ENCODE measurements around the gene ABCC11. TPM values are rescaled to one million over a fixed set of nuclear protein-coding genes. Genes with fewer than 3 reads are reported as not detected.

The ABCC11 gene
- total RNA-seq, 1 donor from 2014 or later, result not detected

DNA sequence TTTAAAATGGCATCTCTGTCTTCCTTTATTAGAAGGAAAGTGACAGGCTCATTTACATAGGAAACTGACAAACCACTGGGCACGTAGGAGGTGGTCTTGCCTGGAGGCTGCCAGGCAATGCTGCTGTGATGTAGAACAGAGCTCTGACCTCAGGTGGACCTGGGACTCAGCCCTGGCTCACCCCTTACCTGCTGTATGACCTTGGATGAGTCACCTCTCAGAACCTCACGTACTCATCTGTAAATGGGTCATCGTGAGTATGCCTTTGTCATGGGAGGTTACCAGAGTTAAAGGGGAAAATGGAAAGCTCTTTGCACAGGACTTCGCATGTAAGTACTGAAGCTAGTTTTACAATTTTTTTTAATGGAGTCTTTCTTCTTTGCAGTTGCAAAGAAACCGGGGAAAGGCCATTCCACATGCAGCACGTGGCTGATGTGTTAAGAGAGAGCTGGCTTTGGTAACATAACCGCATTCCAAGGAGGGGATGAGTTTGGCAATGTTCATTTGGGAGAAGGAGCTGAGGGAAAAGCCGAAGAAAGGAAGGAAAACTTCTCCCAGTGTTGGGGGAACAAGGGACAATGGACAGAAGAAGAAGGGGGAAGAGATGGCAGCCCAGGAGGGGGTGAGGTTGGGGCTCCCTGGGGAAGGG is 40.6 kb downstream of the ABCC11 start:
- Histone ChIP-seq H3K27me3 (ENCODE audit: control insufficient read depth, insufficient read depth, low read length) (no peaks in the 10 kb centered on the region), H3K4me3 (ENCODE audit: low read depth, low read length) (no peak overlapping the region), H3K36me3 (ENCODE audit: control insufficient read depth, insufficient read depth, low read length) (no peaks in the 10 kb centered on the region)
- TF ChIP-seq, protein P1, sequence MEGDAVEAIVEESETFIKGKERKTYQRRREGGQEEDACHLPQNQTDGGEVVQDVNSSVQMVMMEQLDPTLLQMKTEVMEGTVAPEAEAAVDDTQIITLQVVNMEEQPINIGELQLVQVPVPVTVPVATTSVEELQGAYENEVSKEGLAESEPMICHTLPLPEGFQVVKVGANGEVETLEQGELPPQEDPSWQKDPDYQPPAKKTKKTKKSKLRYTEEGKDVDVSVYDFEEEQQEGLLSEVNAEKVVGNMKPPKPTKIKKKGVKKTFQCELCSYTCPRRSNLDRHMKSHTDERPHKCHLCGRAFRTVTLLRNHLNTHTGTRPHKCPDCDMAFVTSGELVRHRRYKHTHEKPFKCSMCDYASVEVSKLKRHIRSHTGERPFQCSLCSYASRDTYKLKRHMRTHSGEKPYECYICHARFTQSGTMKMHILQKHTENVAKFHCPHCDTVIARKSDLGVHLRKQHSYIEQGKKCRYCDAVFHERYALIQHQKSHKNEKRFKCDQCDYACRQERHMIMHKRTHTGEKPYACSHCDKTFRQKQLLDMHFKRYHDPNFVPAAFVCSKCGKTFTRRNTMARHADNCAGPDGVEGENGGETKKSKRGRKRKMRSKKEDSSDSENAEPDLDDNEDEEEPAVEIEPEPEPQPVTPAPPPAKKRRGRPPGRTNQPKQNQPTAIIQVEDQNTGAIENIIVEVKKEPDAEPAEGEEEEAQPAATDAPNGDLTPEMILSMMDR (IDR thresholded peaks at IDR 0.05; ENCODE audit: insufficient read depth, low read length, poor library complexity, severe bottlenecking), result no peak
- no peak for DNase-seq (ENCODE audit: low read depth)

DNA sequence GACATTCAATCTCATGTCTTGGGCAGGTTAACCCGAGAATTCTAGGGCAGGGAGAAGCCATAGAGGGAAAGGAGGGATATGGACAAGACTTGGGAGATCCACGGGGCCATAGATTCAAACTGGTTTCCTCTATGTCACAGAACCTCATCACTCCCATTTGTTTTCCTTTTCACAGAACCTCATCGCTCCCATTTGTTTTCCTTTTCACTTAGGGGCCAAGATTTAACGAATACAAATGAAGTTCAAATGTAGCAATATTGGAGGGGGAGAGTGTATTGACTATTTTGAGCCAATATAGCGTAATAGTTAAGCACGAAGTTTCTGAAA is 42.6 kb downstream of the ABCC11 start:
- no peak overlapping the region for H3K4me3 ChIP-seq (ENCODE audit: low read depth, low read length)
- H3K27me3 ChIP-seq (ENCODE audit: control insufficient read depth, insufficient read depth, low read length), result no peaks in the 10 kb centered on the region
- DNase-seq (ENCODE audit: low read depth), result no peak
- TF ChIP-seq, protein P1 (IDR thresholded peaks at IDR 0.05; ENCODE audit: insufficient read depth, low read length, poor library complexity, severe bottlenecking), result no peak
- no peaks in the 10 kb centered on the region for H3K36me3 ChIP-seq (ENCODE audit: control insufficient read depth, insufficient read depth, low read length)

DNA sequence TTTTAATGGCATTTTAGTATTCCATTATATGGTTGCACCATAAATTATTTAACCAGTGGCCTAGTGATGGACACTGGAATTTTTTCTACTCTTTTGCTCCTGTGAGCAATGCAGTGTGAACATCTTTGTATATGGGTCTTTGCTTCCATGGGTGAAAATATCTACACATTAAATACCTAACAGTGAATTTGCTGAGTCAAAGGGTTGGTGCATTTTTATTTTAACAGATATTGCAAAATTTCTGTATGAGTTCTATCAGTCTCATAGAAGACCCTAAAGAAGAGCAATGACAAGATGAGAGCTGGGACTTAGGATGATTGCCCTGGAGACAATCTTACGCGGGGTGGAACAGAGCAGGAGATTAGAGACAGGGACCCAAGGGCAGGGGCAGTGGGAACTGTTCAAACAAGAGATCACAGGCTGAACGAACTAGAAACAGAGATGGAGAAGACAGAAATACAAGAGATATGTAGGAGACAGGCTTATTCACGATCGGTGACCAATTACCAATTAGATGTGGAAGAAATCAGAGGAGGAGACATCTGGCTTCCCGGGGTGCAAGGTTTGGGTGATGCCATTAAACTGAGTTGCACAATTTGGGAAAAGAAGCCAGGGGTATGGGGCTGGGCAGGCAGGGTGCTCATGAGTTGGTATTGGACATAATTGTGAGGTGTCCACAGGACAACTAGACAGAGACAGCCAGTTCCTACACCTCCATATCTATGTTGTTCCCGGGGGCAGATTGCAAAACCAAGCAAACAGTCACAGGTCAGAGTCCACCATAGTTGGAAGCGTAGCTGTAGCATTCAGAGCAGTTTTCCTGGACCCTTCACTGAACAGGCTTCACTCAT is 43.1 kb downstream of the ABCC11 start:
- Histone ChIP-seq H3K4me3 (ENCODE audit: low read depth, low read length) (no peak overlapping the region), H3K27me3 (ENCODE audit: control insufficient read depth, insufficient read depth, low read length) (no peaks in the 10 kb centered on the region), H3K36me3 (ENCODE audit: control insufficient read depth, insufficient read depth, low read length) (no peaks in the 10 kb centered on the region)
- TF ChIP-seq, protein P1 (IDR thresholded peaks at IDR 0.05; ENCODE audit: insufficient read depth, low read length, poor library complexity, severe bottlenecking), result no peak
- DNase-seq (ENCODE audit: low read depth), result no peak

DNA sequence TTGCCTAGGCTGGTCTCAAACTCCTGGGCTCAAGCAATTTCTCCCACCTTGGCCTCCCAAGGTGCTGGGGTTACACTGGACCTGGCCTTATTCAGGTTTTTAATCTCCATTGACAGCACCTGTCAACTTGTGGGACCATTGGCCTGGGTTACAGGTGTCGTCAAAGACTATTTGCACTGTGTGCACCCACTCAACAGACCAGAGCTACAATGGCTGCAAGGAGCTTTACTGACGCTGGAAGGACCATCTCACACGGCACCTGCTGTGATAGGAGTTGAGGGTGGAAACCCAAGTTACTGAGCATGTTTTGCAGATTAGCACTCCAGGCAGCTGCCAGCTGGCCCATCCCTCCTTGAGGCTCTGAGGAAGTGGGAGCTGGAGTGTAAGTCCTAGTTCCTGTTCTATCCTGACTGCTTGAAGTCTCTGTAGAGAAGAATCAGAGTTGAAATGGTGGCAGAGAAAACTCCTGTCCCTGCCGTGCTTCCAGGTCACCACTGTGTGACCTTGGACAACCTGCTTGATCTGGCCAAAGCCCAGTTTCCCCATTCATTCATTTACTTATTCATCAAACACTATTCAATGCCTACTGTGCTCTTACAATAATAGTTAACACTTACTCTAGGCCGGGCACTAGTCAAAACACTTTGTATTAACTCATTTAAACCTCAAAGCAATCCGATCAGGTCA is 45.7 kb downstream of the ABCC11 start:
- Histone ChIP-seq H3K36me3 (ENCODE audit: control insufficient read depth, insufficient read depth, low read length) (no peaks in the 10 kb centered on the region), H3K27me3 (ENCODE audit: control insufficient read depth, insufficient read depth, low read length) (no peaks in the 10 kb centered on the region), H3K4me3 (ENCODE audit: low read depth, low read length) (no peak overlapping the region)
- TF ChIP-seq, protein P1 (IDR thresholded peaks at IDR 0.05; ENCODE audit: insufficient read depth, low read length, poor library complexity, severe bottlenecking), result no peak
- no peak for DNase-seq (ENCODE audit: low read depth)

DNA sequence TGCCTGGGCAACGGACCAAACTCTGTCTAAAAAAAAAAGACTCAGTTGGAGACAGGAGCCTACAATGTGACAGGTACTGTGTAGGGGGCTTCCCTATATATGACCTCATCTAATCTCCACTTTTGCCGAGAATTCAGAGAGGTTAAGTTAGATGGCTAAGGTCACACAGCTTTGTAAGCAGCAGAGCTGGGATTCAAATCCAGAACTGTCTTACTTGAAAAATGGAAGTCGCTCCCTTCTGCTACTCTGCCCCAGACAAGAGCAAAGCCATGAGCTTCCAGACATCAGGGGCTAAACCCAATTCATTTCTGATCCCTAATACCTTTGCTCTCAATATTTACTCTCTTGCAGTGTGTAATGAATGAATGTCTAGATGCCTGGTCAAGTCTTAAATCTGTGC is 50.0 kb downstream of the ABCC11 start:
- no peaks in the 10 kb centered on the region for H3K27me3 ChIP-seq (ENCODE audit: control insufficient read depth, insufficient read depth, low read length)
- DNase-seq (ENCODE audit: low read depth), result no peak

More for the DNA sequence above, 50.0 kb downstream of the ABCC11 start:
- H3K4me3 ChIP-seq (ENCODE audit: low read depth, low read length), result no peak overlapping the region
- TF ChIP-seq, protein P1 (IDR thresholded peaks at IDR 0.05; ENCODE audit: insufficient read depth, low read length, poor library complexity, severe bottlenecking), result no peak
- H3K36me3 ChIP-seq (ENCODE audit: control insufficient read depth, insufficient read depth, low read length), result no peaks in the 10 kb centered on the region

Measured in kidney epithelial cell (primary cell).